ENCODE data around the gene SFI1.

The SFI1 gene

GRCh38 chr22:31637891-31638618 is 141.7 kb downstream of the SFI1 start:
- no peak for ATAC-seq (ENCODE audit: insufficient read depth, low read depth)
- no peak overlapping the region for H3K4me2 ChIP-seq (ENCODE audit: insufficient read depth, low read length)
- H2AFZ ChIP-seq (ENCODE audit: low read depth, low read length) = no peak overlapping the region
- no peak overlapping the region for H3K9ac ChIP-seq (ENCODE audit: low read depth, low read length)
- no peaks in the 10 kb centered on the region for H3K9me3 ChIP-seq (ENCODE audit: insufficient read depth, low read length, severe bottlenecking)
- H3K27me3 ChIP-seq (ENCODE audit: insufficient read depth, low read length, poor library complexity) = no peaks in the 10 kb centered on the region
- no peaks in the 10 kb centered on the region for H3K4me1 ChIP-seq (ENCODE audit: insufficient read depth, low read length)
- H3K79me2 ChIP-seq (ENCODE audit: insufficient read depth, low read length) = peaks cover 17% of the 10 kb centered on the region
- no peak overlapping the region for H3K4me3 ChIP-seq (ENCODE audit: low read depth in 1 of 2, low read length in 2 of 2)
- no peak for DNase-seq
- H3K27ac ChIP-seq (ENCODE audit: low read length) = no peak overlapping the region
- peaks cover 16% of the 10 kb centered on the region; the same call in 1 of the 2 replicates for H4K20me1 ChIP-seq (ENCODE audit: insufficient read depth, low read length)
- peaks cover 9% of the 10 kb centered on the region; the same call in 1 of the 2 replicates for H3K36me3 ChIP-seq (ENCODE audit: insufficient read depth, low read length)
- TF ChIP-seq, protein P1, sequence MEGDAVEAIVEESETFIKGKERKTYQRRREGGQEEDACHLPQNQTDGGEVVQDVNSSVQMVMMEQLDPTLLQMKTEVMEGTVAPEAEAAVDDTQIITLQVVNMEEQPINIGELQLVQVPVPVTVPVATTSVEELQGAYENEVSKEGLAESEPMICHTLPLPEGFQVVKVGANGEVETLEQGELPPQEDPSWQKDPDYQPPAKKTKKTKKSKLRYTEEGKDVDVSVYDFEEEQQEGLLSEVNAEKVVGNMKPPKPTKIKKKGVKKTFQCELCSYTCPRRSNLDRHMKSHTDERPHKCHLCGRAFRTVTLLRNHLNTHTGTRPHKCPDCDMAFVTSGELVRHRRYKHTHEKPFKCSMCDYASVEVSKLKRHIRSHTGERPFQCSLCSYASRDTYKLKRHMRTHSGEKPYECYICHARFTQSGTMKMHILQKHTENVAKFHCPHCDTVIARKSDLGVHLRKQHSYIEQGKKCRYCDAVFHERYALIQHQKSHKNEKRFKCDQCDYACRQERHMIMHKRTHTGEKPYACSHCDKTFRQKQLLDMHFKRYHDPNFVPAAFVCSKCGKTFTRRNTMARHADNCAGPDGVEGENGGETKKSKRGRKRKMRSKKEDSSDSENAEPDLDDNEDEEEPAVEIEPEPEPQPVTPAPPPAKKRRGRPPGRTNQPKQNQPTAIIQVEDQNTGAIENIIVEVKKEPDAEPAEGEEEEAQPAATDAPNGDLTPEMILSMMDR (IDR thresholded peaks at IDR 0.05; ENCODE audit: borderline replicate concordance, extremely low read depth, low read length, poor library complexity, severe bottlenecking) = no peak
- TF ChIP-seq EZH2 (IDR thresholded peaks at IDR 0.05; ENCODE audit: borderline replicate concordance, low read depth, low read length, severe bottlenecking) = no peak

DNA sequence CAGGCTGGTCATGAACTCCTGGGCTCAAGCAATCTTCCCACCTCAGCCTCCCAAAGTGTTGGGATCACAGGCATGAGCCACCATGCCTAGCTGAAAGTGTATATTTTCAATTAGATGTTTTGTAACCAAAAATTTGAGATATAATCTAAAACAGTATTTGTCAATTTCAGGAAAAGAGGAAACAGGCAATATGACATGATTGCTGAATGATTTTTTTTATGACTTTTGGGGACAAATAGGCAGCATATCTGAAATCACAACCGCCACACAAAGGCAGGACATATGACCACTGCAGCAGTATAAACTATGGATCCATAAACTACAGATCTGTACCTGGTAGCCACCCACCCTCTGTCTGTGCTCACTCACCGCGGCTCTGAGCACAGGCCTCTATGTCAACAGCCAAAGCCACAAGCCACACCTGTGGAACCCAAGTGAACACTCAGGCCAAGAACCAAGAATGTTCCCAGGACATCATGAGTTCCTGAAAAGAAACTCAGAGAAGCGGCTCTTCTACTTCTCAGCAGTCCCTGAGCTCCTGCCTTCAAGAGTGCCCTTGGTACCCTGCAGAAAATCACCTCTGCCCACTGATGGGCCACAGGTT is 143.2 kb downstream of the SFI1 start:
- Histone ChIP-seq H3K9ac (ENCODE audit: low read depth, low read length) (no peak overlapping the region), H4K20me1 (ENCODE audit: insufficient read depth, low read length) (peaks cover 8% of the 10 kb centered on the region; the same call in 1 of the 2 replicates), H3K9me3 (ENCODE audit: insufficient read depth, low read length, severe bottlenecking) (no peaks in the 10 kb centered on the region), H3K4me2 (ENCODE audit: insufficient read depth, low read length) (no peak overlapping the region), H3K27me3 (ENCODE audit: insufficient read depth, low read length, poor library complexity) (no peaks in the 10 kb centered on the region), H3K4me1 (ENCODE audit: insufficient read depth, low read length) (no peaks in the 10 kb centered on the region), H3K79me2 (ENCODE audit: insufficient read depth, low read length) (peaks cover 15% of the 10 kb centered on the region; the same call in 1 of the 2 replicates), H3K4me3 (ENCODE audit: low read depth in 1 of 2, low read length in 2 of 2) (no peak overlapping the region), H3K36me3 (ENCODE audit: insufficient read depth, low read length) (peaks cover 11% of the 10 kb centered on the region; the same call in 1 of the 2 replicates), H2AFZ (ENCODE audit: low read depth, low read length) (no peak overlapping the region), H3K27ac (ENCODE audit: low read length) (no peak overlapping the region)
- TF ChIP-seq, protein P1 (IDR thresholded peaks at IDR 0.05; ENCODE audit: borderline replicate concordance, extremely low read depth, low read length, poor library complexity, severe bottlenecking) = no peak
- TF ChIP-seq EZH2 (IDR thresholded peaks at IDR 0.05; ENCODE audit: borderline replicate concordance, low read depth, low read length, severe bottlenecking) = no peak
- ATAC-seq (ENCODE audit: insufficient read depth, low read depth) (no peak), DNase-seq (no peak)

DNA sequence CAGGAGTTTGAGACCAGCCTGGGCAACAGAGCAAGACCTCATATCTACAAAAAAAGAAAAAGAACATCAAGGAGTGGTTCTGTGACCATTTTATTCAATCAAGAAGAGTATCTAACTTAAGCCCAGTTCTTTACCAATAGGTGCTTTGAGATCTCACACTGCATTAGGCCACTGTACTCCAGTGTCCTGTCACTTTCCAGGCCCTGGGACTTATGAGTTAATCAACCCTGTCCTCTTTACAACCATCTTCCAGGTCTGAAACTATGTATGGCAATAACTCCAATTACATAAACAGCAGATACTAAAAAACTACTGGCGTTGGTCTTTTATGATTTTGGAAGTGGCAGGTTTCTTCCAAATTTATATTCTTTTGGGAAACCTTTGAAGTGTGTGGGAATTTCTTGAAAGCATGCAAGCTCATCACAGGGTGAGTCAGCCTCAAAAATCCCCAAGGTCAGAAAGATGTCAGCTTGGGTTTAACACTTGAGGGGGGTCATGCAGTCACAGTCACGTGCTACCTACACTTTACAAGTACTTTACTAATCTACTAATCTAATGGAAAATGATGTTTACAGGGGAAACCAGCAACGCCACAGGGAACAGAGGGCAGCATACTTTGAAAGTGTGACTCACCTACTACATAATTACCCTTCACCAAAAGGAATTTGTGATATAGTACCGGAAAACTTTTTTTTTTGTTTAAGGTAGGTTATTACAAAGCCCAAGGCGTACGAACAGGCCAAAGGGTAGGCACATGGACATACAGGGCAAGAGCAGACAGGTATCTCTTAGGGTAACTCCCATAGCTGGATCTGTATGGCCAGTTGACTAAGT is 150.1 kb downstream of the SFI1 start:
- no peaks in the 10 kb centered on the region for H4K20me1 ChIP-seq (ENCODE audit: insufficient read depth, low read length)
- H2AFZ ChIP-seq (ENCODE audit: low read depth, low read length) = no peak overlapping the region
- no peaks in the 10 kb centered on the region for H3K4me1 ChIP-seq (ENCODE audit: insufficient read depth, low read length)
- DNase-seq = no peak
- no peak for ATAC-seq (ENCODE audit: insufficient read depth, low read depth)
- no peak overlapping the region for H3K4me3 ChIP-seq (ENCODE audit: low read depth in 1 of 2, low read length in 2 of 2)
- H3K79me2 ChIP-seq (ENCODE audit: insufficient read depth, low read length) = peaks cover 6% of the 10 kb centered on the region; the same call in 1 of the 2 replicates
- no peaks in the 10 kb centered on the region for H3K27me3 ChIP-seq (ENCODE audit: insufficient read depth, low read length, poor library complexity)
- H3K9me3 ChIP-seq (ENCODE audit: insufficient read depth, low read length, severe bottlenecking) = no peaks in the 10 kb centered on the region
- TF ChIP-seq, protein P1 (IDR thresholded peaks at IDR 0.05; ENCODE audit: borderline replicate concordance, extremely low read depth, low read length, poor library complexity, severe bottlenecking) = no peak
- no peak for TF ChIP-seq EZH2 (IDR thresholded peaks at IDR 0.05; ENCODE audit: borderline replicate concordance, low read depth, low read length, severe bottlenecking)
- H3K9ac ChIP-seq (ENCODE audit: low read depth, low read length) = no peak overlapping the region
- H3K27ac ChIP-seq (ENCODE audit: low read length) = no peak overlapping the region
- peaks cover 49% of the 10 kb centered on the region for H3K36me3 ChIP-seq (ENCODE audit: insufficient read depth, low read length)
- no peak overlapping the region for H3K4me2 ChIP-seq (ENCODE audit: insufficient read depth, low read length)

All from DND-41 (cell line).